Stimulated activated effector memory CD8-positive, alpha-beta T cell treated with anti-CD3 and anti-CD28 coated beads, Interleukin-12 subunit alpha, Interleukin-12 subunit beta, amount 100 ng/mL, for 72 hours (primary cell): ENCODE measurements around the gene CLASRP.
"Not testable (repeated sequence)": the region's sequence is repeated elsewhere in the genome, so short reads cannot be mapped to it uniquely, and the experiment has no call there.

Experiments
- ATAC-seq: fragments of 150-1000 bp; cut with Tn5 transposase; 2 replicates; pipeline ENCODE4 v1.10.0; 2021
- DNase-seq, 2 donors: peaks; one replicate each; pipeline ENCODE4 v3.0.0; 2021 to 2022; ENCODE audit warnings: low spot score in 2 of 2
- H3K27ac Mint-ChIP-seq: one replicate; pipeline ENCODE4 v1.8.0; 2022; ENCODE audit warnings: mild to moderate bottlenecking, mixed read lengths
- H3K36me3 Mint-ChIP-seq: one replicate; pipeline ENCODE4 v1.8.0; 2022; ENCODE audit warnings: mild to moderate bottlenecking, mixed read lengths
- H3K4me1 Mint-ChIP-seq: one replicate; pipeline ENCODE4 v1.8.0; 2022; ENCODE audit warnings: mixed read lengths
- H3K4me3 Mint-ChIP-seq: one replicate; pipeline ENCODE4 v1.8.0; 2022; ENCODE audit warnings: mild to moderate bottlenecking, mixed read lengths
- H3K9me3 Mint-ChIP-seq: one replicate; pipeline ENCODE4 v1.8.0; 2022; ENCODE audit warnings: mixed read lengths

Gene CLASRP, protein sequence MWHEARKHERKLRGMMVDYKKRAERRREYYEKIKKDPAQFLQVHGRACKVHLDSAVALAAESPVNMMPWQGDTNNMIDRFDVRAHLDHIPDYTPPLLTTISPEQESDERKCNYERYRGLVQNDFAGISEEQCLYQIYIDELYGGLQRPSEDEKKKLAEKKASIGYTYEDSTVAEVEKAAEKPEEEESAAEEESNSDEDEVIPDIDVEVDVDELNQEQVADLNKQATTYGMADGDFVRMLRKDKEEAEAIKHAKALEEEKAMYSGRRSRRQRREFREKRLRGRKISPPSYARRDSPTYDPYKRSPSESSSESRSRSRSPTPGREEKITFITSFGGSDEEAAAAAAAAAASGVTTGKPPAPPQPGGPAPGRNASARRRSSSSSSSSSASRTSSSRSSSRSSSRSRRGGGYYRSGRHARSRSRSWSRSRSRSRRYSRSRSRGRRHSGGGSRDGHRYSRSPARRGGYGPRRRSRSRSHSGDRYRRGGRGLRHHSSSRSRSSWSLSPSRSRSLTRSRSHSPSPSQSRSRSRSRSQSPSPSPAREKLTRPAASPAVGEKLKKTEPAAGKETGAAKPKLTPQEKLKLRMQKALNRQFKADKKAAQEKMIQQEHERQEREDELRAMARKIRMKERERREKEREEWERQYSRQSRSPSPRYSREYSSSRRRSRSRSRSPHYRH

DNA sequence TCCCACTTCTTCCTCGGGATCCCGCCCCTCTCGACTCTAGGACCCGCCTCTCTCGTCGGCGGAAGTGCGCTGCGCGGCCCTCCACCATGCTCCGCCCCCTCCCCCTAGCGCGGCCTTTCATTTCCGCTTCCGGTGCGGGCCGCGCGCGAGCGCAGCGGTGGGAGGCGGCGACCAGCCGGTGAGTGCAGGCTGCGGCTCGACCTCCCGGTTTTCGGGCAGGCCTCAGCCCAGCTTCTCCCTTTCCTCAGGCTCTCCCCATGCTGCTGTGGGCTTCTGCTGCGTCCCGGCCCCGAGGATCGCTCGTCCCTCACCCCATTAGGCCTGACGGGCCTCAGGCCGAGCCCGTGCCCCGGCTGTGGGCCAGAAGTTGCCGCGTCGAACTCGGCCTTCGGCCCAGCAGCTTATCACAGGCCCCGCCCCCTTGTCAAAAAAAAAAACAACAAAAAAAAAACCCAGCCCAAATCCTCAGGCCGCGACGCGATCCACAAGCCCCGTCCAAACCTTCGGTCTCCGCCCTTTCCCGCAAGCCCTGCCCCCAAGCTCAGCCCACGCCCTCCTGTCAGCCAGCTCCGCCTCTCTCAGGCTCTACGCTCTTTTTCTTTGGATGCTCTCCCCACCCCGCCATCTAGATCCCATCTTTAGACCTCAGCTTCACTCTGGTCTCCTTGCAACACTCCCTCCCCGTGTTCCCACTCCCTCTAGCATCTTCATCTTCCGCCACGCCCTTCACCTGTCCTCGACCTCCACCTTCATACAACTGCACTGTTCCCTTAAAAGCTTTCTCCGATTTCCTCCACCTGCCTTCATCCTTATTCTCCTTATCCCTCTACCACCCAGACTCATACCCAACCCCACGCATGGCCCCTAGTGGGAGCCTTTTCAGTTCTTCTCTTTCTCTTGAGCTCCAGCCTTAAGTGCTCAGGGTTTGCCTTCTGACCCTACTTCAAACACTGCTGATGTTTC, at the start of gene CLASRP:
CLASRP (plus strand) TSS at position 115 of the 963 bp plus-strand sequence. CDS start 1,168 bp downstream, outside the sequence.
- no peaks in the 10 kb centered on the region for H3K9me3 Mint-ChIP-seq
- DNase-seq (peak; percentile 82 to 91), ATAC-seq (peak; percentile 98)
- peaks cover 40% of the 10 kb centered on the region for H3K4me1 Mint-ChIP-seq
- peaks cover 99% of the 10 kb centered on the region for H3K36me3 Mint-ChIP-seq
- peak within 1 kb of the TSS; percentile 94 for H3K4me3 Mint-ChIP-seq
- peak within 1 kb of the TSS; percentile 98 for H3K27ac Mint-ChIP-seq

DNA sequence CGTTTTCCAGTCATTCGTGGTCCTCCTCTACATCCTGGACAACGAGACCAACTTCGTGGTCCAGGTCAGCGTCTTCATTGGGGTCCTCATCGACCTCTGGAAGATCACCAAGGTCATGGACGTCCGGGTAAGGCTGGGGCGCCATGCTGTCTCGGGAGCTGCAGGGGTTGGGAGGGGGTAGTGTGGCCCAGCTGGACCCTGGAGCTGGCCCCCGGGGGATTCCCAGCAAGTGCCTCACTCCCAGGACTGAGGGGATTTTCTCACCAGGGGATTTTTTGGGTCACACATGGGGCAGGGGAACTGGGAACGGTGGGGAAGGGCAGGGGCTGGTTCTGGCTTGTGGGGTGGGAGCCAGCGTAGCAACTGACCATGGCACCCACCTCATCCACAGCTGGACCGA, 48.4 kb upstream of the CLASRP start:
- Mint-ChIP-seq H3K4me1 (peaks cover 13% of the 10 kb centered on the region), H3K9me3 (no peaks in the 10 kb centered on the region), H3K4me3 (no peak overlapping the region), H3K27ac (no peak overlapping the region), H3K36me3 (peaks cover 60% of the 10 kb centered on the region)
- no peak for DNase-seq
- ATAC-seq = no peak

DNA sequence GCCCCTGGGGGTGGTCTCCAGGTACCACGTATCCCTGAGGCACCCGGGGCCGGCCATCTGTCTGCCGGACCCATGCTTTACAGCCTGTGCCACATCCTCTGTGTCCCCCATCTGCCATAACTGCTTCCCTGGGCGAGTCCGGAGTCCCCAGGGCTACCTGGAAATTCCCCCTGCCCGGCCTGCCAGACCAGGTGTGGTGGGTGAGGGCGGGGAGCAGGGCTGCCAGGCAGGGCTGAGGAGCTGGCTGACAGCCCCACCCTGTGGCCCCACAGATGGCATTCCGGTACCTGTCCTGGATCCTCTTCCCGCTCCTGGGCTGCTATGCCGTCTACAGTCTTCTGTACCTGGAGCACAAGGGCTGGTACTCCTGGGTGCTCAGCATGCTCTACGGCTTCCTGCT, 47.9 kb upstream of the CLASRP start:
- ATAC-seq (no peak), DNase-seq (no peak)
- no peaks in the 10 kb centered on the region for H3K9me3 Mint-ChIP-seq
- H3K4me1 Mint-ChIP-seq = peaks cover 13% of the 10 kb centered on the region
- no peak overlapping the region for H3K4me3 Mint-ChIP-seq
- H3K36me3 Mint-ChIP-seq = peaks cover 55% of the 10 kb centered on the region
- no peak overlapping the region for H3K27ac Mint-ChIP-seq

DNA sequence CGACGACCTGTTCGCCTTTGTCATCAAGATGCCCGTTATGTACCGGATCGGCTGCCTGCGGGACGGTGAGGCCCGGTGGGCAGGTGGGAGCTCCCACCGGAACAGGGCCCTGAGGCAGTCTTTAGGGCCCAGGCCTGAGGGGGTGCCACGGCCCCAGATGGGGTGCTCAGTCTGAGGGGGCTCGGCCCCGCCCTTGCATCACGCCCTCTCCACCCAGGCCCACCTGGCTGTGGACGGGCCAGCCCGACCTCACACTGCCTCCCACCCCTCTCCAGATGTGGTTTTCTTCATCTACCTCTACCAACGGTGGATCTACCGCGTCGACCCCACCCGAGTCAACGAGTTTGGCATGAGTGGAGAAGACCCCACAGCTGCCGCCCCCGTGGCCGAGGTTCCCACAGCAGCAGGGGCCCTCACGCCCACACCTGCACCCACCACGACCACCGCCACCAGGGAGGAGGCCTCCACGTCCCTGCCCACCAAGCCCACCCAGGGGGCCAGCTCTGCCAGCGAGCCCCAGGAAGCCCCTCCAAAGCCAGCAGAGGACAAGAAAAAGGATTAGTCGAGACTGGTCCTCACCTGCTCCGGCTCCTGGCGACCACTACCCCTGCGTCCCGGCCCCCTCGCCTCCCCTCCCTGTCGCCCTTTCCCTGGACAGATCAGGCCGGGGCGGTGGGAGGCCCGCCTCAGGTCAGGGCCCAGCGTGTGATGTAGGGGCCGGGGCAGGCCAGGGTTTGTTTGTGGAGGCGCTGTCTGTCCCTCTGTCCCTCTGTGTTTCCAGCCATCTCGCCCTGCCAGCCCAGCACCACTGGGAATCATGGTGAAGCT, 46.3 kb upstream of the CLASRP start:
- H3K27ac Mint-ChIP-seq = no peak overlapping the region
- no peak for ATAC-seq
- peaks cover 11% of the 10 kb centered on the region for H3K4me1 Mint-ChIP-seq

DNA sequence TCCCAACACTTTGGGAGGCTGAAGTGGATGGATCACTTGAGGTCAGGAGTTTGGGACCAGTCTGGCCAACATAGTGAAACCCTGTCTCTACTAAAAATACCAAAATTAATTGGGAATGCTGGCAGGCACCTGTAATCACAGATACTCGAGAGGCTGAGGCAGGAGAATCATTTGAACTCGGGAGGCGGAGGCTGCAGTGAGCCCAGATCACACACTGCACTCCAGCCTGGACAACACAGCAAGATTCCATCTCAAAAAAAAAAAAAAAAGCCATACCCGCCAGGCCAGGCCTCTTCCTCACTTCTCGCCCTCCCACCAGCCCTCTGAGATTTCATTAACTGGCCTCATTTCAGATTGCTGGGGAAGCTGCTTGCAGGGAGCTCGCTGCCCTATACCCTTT, 45.3 kb upstream of the CLASRP start:
- Mint-ChIP-seq H3K4me1 (peaks cover 7% of the 10 kb centered on the region), H3K4me3 (no peak overlapping the region), H3K9me3 (no peaks in the 10 kb centered on the region), H3K36me3 (peaks cover 34% of the 10 kb centered on the region), H3K27ac (no peak overlapping the region)
- DNase-seq = no peak
- ATAC-seq = no peak

More for the DNA sequence above, 46.3 kb upstream of the CLASRP start:
- Mint-ChIP-seq H3K4me3 (no peak overlapping the region), H3K9me3 (no peaks in the 10 kb centered on the region), H3K36me3 (peaks cover 39% of the 10 kb centered on the region)
- no peak for DNase-seq

DNA sequence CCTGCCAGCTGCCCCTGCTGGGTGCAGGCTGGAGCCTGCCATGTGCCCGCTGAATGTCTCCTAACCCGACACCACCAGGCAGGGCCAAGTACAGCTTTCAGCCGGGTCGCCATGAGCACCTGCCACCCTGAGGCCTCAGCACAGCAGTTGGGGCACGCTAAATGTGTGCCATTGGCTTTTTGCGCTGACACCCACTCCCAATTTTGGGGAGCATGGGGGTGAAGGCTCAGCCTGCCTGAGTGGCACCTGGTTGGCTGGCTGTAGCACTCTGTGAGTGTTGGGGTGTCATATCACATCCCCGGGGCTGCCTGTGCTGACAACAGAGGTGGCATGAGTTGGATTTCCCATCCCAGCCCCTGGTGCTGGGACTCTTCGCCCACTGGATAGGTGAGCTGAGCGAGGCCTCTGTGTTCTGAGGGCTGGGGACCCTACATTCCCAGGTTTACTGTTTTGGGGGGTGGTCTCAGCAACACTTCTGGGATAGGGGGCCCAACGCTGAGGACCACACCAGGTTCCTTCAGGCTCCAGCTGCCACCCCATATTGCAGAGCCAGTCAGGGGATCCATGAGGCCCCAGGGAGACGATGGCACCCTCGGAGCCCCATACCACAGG, 44.8 kb upstream of the CLASRP start:
- H3K9me3 Mint-ChIP-seq = no peaks in the 10 kb centered on the region
- H3K27ac Mint-ChIP-seq = peak overlapping the region; percentile 60
- peaks cover 7% of the 10 kb centered on the region for H3K4me1 Mint-ChIP-seq
- H3K36me3 Mint-ChIP-seq = peaks cover 30% of the 10 kb centered on the region
- ATAC-seq (no peak), DNase-seq (no peak)
- H3K4me3 Mint-ChIP-seq = no peak overlapping the region

DNA sequence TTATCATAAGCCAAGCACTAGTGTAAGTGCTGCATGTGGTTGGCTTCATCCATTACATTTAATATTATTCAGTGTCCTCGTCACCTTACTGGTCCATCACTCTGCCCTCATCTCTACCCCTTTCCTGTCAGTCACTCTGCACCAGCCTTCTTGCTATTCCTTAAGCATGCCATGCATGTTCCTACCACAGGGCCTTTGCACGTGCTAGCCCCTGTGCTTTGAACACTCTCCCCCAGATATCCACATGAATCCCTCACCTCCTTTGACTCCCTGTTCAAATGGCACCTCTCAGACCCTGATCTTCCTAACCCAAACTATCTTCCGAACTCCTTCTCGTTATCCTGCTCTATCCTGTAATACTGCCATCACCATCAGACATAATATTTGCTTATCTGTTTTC, 40.8 kb upstream of the CLASRP start:
- DNase-seq = no peak
- Mint-ChIP-seq H3K4me3 (no peak overlapping the region), H3K9me3 (no peaks in the 10 kb centered on the region), H3K27ac (peak overlapping the region; percentile 0), H3K36me3 (peaks cover 26% of the 10 kb centered on the region), H3K4me1 (peaks cover 15% of the 10 kb centered on the region)
- ATAC-seq = no peak

DNA sequence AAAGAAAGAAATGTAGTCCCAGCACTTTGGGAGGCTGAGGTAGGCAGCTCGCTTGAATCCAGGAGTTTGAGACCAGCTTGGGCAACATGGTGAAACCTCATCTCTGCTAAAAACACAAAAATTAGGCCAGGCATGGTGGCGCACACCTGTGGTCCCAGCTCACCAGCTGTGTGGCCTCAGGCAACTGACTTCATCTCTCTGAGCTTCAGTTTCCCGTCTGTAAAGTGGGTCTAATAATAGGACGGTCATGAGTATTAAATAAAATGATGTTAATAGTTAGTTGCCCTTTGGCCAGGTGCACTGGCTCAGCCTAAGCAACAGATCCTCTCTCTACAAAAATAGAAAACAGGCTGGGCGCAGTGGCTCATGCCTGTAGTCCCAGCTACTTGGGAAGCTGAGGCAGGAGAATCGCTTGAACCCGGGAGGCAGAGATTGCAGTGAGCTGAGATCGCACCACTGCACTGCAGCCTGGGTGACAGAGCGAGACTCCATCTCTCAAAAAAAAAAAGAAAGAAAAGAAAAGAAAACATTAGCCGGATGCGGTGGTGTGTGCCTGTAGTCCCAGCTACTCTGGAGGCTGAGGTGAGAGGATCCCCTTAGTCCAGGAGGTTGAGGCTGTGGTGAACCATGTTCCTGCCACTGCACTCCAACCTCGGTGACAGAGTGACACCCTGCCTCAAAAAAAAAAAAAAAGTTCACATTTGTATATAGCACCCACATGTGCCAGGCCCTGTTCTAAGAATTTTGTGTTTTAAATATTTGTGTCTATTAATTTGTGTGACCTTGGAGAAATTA, 39.5 kb upstream of the CLASRP start:
- Mint-ChIP-seq H3K36me3 (peaks cover 30% of the 10 kb centered on the region), H3K4me3 (peak overlapping the region; percentile 86), H3K4me1 (peaks cover 16% of the 10 kb centered on the region), H3K27ac (peak overlapping the region; percentile 0)
- DNase-seq, H3K9me3 Mint-ChIP-seq, ATAC-seq: not testable (repeated sequence)

DNA sequence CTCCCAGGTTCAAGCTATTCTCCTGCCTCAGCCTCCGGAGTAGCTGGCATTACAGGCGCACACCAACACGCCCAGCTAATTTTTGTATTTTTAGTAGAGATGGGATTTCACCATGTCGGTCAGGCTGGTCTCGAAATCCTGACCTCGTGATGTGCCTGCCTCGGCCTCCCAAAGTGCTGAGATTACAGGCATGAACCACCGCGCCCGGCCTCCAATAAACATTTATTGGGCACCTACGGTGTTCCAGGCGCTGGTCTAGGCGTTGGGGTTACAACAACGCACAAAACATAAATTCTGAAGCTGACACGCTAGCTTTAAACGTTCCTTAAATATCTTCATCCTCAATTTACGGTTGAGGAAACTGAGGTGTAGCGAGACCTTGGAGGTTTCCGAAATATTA, 38.2 kb upstream of the CLASRP start:
- not testable (repeated sequence) for H3K9me3 Mint-ChIP-seq, DNase-seq, ATAC-seq
- peak overlapping the region; percentile 86 for H3K4me3 Mint-ChIP-seq
- H3K36me3 Mint-ChIP-seq = peaks cover 43% of the 10 kb centered on the region
- H3K27ac Mint-ChIP-seq = peak overlapping the region; percentile 97
- H3K4me1 Mint-ChIP-seq = peaks cover 16% of the 10 kb centered on the region

DNA sequence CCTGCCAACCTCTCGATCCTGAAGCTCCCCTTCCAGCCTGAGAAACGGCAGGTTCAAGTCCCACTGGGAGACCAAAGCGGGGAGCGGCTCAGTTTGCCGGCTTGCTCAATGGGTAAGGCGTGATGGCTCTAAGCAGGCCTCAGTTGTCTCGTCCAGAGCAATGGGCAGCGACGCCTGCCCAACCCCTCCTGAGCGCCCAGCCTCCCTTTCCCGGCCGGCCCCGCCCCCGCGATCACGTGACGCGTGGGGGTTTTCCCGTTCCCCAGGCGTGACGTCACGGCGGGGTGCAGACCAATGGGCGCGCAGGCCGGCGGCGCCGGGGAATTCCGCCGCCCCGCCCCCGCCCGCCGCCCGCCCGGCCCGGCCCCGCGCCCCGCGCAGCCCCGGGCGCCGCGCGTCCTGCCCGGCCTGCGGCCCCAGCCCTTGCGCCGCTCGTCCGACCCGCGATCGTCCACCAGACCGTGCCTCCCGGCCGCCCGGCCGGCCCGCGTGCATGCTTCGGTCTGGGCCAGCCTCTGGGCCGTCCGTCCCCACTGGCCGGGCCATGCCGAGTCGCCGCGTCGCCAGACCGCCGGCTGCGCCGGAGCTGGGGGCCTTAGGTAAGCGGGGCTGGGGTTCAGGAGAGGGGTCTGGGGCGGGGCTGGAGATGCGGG, 37.6 kb upstream of the CLASRP start, which contains the start of gene RELB:
RELB (plus strand) TSS at position 378 of the 653 bp plus-strand sequence; CDS start at position 494, 116 bp downstream.
- H3K36me3 Mint-ChIP-seq = peaks cover 49% of the 10 kb centered on the region
- peaks cover 16% of the 10 kb centered on the region for H3K4me1 Mint-ChIP-seq
- H3K9me3 Mint-ChIP-seq = no peaks in the 10 kb centered on the region
- peak within 1 kb of the TSS; percentile 86 for H3K4me3 Mint-ChIP-seq
- peak; percentile 83 for ATAC-seq
- H3K27ac Mint-ChIP-seq = peak within 1 kb of the TSS; percentile 97
- peak; percentile 99 for DNase-seq

DNA sequence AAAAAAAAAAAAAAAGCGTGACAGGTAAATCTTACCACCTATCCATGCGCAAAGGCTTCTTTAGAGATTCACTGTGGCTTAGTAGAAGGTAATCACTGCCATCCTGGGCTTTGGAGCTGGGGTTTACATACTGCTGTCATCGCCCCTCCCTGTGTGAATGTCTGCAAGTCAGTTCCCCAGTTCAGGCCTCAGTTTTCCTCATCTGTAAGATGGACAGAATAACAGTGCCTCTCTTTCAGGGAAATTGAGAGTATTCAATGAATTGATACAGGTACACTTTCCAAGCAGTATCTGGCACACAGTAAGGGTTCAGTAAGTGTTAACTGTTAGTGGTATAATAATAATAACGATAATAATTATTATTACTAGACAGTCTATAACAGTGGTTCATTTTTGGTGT, 35.4 kb upstream of the CLASRP start:
- no peaks in the 10 kb centered on the region for H3K9me3 Mint-ChIP-seq
- H3K4me1 Mint-ChIP-seq = peaks cover 26% of the 10 kb centered on the region
- ATAC-seq (no peak), DNase-seq (no peak)
- peaks cover 72% of the 10 kb centered on the region for H3K36me3 Mint-ChIP-seq
- H3K27ac Mint-ChIP-seq = no peak overlapping the region
- no peak overlapping the region for H3K4me3 Mint-ChIP-seq

DNA sequence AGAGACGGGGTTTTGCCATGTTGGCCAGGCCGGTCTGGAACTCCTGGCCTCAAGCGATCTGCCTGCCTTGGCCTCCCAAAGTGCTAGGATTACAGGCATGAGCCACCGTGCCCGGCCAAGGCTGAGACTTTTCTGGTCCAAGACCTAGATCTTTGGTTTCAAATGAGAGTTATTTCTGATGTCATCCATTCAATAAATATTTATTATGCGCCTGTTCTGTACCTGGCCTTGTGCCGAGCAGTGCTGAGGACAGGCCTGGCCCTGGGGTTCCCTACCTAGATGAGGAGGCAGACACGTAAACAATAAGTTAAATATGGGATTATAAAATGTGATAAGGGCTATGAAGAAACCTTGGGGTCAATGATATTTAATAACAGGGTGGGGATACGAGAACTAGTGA, 33.1 kb upstream of the CLASRP start:
- ATAC-seq = no peak
- Mint-ChIP-seq H3K27ac (peak overlapping the region; percentile 76), H3K9me3 (no peaks in the 10 kb centered on the region), H3K4me3 (no peak overlapping the region), H3K4me1 (peaks cover 38% of the 10 kb centered on the region), H3K36me3 (peaks cover 95% of the 10 kb centered on the region)
- DNase-seq = no peak

DNA sequence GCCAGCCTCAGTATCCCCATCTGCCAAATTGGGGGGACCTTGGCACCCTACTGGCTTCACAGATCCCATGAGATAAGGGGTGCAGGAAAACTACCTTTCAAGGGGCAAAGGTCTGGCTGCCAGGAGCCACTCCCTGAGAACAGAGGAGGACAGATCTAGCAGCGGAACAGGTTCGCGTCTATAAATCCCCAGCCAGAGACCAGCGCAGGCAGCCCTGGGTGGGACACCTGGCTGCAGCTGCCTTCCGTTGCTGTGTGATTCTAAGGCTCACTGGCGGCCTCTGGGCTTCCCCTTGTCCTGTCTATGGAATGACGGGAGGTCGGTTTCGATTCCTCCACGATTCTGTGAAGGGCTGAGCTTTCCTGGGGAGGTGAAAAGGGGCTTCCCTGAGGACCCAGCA, 30.3 kb upstream of the CLASRP start:
- peaks cover 99% of the 10 kb centered on the region for H3K36me3 Mint-ChIP-seq
- no peak for ATAC-seq
- H3K27ac Mint-ChIP-seq = no peak overlapping the region
- H3K4me3 Mint-ChIP-seq = no peak overlapping the region
- peaks cover 22% of the 10 kb centered on the region for H3K4me1 Mint-ChIP-seq
- no peak for DNase-seq
- no peaks in the 10 kb centered on the region for H3K9me3 Mint-ChIP-seq
